ENCODE measurements around the gene CPEB1.

Gene CPEB1

GRCh38 chr15:82647045-82647834 is at the start of gene CPEB1:
Gene CPEB1 (minus strand): TSS chr15:82647363. CDS start chr15:82628459, 18,904 bp downstream.
- no peak for DNase-seq (ENCODE audit: low read depth in 2 of 2)

DNA sequence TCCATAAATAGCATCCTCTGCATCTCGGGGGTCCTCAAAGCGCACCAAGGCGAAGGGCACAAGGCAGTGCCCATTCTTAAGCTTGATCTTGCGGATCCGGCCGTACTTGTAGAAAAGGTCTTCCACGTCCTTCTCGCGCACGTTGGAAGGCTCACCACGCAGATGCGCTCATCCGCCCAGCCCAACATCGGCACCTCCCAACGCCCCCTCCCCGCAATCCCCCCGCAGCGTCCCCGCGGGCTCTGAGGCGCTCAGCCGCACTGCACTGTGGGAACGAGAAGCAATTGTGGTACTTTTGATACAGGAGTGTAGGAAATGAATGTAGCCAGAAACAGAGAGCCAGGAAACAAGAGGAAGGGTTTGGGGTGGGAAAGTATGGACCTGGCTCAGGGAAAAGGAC is 45.0 kb upstream of the CPEB1 start:
- DNase-seq (ENCODE audit: low read depth in 2 of 2), result no peak

DNA sequence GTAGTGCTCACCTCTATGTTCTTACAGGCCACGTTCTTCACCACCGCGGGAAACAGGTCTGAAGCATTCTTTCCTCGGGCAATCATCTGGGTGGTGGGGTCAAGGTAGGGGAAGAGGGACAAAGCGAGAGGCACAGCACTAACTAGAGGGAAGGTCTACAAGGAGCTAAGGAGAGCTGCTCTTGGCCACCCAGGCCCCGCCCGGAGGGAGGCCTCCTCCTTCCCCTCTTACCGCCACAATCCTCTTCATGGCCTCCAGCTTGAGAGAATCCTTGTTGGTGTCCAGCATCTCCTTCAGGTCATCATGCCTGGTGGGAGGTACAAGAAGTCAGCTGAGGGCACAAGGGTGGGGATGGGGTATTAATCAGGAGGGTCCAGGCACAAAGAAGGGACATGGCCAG is 42.0 kb upstream of the CPEB1 start:
- DNase-seq (ENCODE audit: low read depth in 2 of 2), result no peak

DNA sequence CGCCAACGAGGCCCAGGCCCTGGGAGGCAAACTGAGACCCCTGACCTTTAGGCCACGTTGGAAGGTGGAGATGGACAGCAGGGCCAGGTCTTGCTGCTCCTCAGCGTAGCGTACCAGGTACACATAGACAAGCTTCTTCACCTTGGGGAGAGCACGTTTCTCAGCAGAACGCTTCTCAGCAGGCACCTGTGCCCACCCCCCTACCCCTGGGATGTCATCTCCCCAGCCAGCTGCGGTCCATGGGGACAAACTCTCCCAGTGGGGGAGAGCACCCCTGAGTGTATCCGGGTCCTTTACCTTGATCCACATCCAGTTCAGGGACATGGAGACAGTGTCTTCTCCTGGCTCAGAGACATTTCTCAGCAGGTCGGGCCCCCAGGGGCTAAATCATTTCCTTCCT is 41.5 kb upstream of the CPEB1 start:
- DNase-seq (ENCODE audit: low read depth in 2 of 2), result no peak

DNA sequence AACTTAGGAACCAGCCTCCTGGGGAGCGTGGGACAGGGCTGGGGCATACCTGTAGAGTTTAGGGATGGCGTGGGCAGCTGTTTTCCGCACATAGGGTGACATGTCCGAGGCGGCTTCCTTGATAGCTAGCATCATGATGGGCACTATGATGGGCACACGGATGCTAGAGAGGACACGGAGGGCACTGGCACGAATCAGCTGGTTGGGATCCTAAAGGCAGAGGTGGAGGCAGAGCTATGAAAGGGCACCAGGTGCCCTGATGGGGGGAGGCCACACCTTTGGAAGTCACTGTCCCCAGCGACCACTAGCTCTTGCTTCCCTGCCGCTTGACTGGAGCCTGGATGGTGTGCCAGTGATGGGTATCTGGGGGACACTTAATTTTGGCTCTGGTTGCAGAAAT is 34.2 kb upstream of the CPEB1 start:
- DNase-seq (ENCODE audit: low read depth in 2 of 2), result no peak

GRCh38 chr15:82680200-82681102 is 33.3 kb upstream of the CPEB1 start:
- no peak for DNase-seq (ENCODE audit: low read depth in 2 of 2)

DNA sequence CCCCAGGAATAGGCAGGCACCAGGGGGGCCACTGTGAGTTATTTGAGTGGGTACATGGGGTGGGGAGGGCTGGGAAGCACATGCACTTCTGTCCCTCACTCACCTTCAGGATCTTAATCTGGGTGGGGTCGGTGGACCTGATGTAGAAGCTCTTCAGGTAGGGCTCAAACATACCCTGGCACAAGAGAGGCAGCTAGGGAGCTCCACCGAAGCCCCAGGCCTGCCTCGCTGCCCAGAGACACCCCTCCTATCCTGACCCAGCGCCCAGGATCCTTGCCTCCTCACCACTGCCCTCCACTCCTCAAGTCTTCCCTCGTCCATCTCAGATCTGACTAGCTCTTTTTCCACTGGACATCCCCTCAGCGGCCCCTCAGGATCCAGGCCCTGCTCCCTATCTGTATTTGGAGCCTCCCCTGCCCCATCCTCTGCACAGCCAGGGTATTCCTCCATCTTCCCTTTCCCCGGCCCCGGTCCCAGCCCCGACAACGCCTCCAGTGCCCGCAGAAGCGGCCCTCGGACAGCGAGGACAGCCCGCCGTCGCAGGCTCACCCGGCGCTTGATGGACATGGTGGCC is 32.5 kb upstream of the CPEB1 start:
- DNase-seq (ENCODE audit: low read depth in 2 of 2), result no peak

DNA sequence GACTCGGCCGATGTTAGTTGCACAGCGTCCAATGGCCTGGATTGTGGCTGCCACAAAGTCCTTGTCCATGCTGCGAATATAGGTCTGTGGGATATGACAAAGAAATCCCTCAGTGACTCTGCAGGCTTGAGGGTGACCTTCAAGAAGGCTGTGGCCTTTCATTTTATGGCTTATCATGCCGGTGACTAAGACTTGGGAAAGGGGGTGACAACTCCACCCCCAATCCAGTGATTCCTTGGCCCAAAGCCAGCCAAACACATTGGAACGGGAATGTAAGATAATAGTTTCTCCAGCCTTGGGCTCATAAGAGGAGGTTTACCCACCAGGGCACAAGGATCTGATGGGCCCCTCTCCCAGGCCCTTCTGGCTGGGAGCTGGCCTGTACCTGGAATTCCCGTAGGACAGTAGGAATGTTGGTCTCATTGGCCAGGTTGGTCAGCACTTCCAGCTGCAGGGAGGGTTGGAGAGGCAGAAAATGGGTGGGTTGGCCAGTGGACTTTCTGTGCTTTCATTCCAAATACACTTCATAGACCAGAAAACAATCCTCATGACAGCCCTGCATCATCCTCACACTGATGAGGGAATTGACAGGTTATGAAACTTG is 30.7 kb upstream of the CPEB1 start:
- DNase-seq (ENCODE audit: low read depth in 2 of 2), result no peak

GRCh38 chr15:82674873-82675272 is 27.7 kb upstream of the CPEB1 start:
- no peak for DNase-seq (ENCODE audit: low read depth in 2 of 2)

DNA sequence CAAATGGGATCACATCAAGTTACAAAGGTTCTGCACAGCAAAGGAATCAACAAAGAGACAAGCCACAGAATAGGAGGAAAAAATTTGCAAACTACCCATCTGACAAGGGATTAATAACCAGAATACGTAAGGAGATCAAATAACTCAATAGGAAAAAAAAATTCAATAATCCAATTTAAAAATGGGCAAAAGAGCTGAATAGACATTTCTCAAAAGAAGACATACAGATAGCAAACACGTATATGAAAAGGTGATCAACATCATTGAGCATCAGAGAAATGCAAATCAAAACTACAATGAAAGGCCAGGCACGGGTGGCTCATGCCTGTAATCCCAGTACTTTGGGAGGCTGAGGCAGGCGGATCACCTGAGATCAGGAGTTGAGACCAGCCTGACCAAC is 23.5 kb upstream of the CPEB1 start:
- DNase-seq (ENCODE audit: low read depth in 2 of 2), result no peak

GRCh38 chr15:82666606-82667005 is 19.4 kb upstream of the CPEB1 start:
- DNase-seq (ENCODE audit: low read depth in 2 of 2), result no peak

DNA sequence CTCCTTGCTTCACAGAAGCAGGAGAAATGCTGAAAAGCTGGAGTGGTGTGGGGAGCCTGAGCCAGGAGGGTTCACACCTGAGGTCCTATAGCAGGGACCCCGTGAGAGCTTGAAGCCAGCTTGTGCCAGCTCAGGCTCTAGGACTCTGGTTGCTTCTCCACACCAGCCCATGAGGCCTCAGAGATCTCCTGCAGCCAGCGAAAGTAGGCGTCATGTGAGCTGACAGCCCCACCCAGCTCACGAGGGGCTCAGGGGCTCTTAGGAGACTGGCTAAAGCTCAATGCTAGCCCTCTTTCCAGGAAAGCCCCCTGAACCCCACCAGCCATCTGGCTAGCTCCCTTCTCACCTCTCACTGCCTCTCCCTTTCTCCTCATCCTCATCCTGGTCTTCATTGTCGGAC is 16.9 kb upstream of the CPEB1 start:
- no peak for DNase-seq (ENCODE audit: low read depth in 2 of 2)

DNA sequence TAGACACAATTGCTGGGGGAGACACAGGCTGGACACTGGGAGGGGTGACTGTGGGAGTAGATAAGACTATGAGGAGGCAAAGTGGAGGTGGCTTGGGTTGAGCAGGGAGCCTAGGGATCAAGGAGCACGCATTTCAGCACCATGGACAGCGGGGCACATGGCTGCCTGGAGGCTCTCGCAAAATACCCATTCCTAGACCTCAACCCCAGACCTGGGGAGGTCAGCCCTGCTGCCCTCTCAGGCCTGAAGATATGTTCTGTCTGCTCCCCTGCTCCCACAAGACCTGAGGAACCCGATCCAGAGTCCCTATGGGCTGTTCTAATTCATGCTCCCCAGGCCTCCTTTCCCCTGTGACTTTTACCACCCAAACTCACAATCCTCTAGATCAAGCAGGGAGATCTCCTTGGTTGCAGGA is 16.0 kb upstream of the CPEB1 start:
- peak; percentile 4 to 18 for DNase-seq (ENCODE audit: low read depth in 2 of 2)

- no peak for DNase-seq (ENCODE audit: low read depth in 2 of 2)
Observed at GRCh38 chr15:82662641-82663040, 15.5 kb upstream of the CPEB1 start.

DNA sequence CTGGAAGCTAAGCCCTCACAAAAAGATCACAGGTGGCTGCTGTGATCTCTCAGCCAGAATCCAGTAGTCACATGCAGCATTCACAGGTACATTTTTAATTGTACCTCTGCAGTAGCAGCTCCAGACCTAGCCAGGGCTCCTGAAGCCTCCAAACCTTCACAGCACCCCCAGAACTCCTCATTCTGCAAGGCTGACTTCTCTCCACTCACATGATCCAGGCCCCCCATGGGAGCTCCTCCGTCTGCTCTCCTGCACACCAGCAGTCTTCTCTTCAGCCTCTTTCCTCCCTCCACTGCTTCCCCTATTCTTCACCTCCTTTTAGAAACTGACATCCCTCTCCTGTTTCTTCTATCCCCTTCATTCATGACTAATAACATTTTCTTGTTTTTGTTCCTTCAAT is 13.2 kb upstream of the CPEB1 start:
- DNase-seq (ENCODE audit: low read depth in 2 of 2), result no peak

- no peak for DNase-seq (ENCODE audit: low read depth in 2 of 2)
Observed at GRCh38 chr15:82656641-82657266, 9.6 kb upstream of the CPEB1 start.

- no peak for DNase-seq (ENCODE audit: low read depth in 2 of 2)
Observed at GRCh38 chr15:82655606-82656005, 8.4 kb upstream of the CPEB1 start.

DNA sequence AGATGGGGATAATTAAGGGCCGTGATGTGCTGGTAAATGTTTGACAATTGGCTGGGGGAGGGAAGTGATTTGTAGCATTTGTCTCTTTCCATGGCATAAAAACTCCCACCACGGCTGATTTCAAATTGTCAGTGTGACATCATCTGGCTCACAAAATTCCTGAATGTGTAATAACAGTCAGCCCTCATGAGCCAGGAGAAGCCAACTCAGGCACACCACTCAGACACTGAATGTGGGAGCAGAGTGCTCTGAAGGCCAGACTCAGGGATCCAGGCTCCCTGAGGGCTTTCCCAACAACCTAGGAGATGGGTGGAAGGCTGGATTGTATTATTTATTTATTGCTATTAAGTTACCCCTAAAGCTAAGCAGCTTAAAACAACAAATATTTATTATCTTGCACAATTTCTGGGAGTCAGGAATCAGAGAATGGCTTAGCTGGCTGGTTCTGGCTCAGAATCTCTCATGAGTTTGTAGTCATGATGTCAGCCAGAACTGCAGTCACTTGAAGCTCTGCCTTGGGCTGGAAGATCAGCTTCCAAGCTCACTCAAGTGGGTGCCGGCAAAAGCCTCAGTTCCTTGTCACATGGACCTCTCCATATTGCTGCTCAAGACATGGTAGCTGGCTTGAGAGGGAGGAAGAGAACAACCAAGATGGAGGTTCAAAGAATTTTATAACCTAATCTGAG is 6.5 kb upstream of the CPEB1 start:
- DNase-seq (ENCODE audit: low read depth in 2 of 2), result no peak

DNA sequence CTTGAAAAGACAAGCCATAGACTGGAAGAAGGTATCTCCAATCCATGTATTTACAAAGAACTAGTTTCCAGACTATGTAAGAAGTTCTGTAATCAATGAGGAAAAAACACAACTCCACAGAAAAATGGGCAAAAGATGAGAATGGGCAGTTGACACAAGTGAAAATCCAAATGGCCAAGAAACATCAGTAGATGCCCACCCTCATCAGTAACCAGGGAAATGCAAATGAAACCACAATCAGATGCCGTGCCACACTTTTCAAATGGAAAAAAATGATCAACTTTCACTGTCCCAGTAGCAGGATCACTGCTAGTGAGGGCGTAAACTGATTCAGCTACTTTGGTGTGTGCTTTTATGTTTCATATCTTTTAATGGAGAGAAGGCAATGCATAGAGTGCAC is 4.5 kb upstream of the CPEB1 start:
- no peak for DNase-seq (ENCODE audit: low read depth in 2 of 2)

DNA sequence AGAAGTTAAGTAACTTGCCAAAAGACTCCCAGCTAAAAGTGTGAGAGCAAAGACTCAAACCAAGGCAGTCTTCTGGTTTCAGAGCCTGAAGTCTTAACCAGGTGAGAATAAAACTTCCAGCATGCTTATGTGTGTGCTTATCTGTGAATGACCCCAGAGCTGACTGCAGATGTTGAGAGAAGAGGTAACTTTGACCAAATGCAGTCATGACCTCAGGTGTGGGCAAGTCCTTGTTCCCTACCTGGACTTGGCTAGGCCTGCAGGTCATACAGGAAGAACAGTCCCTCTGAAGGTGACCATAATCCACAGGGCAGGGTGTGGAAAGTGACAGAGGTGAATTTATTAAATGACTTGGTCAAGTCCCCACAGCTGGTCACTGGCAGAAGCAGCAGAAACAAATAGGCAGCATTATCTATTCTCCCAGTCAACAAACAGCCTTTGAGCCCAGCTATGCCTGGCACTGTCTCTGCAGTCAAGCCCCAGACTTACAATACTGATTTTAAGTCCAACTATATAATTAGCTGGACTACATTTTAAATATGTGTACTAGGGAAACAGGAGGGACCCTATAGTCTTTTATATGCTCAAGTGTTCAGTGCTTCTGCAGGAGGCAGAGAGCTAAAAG is 3.0 kb upstream of the CPEB1 start:
- DNase-seq (ENCODE audit: low read depth in 2 of 2), result no peak
